Measurements from ENCODE around the gene SP2.
A peak's percentile ranks its signal among the peaks of the same experiment; 100 is the strongest.

Gene SP2

GRCh38 chr17:47949197-47949759 is 53.2 kb downstream of the SP2 start:
- peaks cover 0 to 3% (median 0%) of the 10 kb centered on the region in 3 experiments for H3K27me3 ChIP-seq (ENCODE audit: control insufficient read depth in 3 of 3, insufficient read depth in 3 of 3, low read depth in 1 of 3, low read length in 3 of 3)
- H3K9ac ChIP-seq (ENCODE audit: low read depth, low read length, poor library complexity), result no peak overlapping the region
- H3K14ac ChIP-seq (ENCODE audit: low read length), result no peak overlapping the region
- H2BK15ac ChIP-seq (ENCODE audit: low read length), result no peak overlapping the region
- H3K4me1 ChIP-seq (ENCODE audit: control insufficient read depth in 2 of 2, insufficient read depth in 1 of 2, low read depth in 1 of 2, low read length in 2 of 2), result peaks cover 6% of the 10 kb centered on the region in 2 donors
- H2AFZ ChIP-seq (ENCODE audit: low read length), result peak overlapping the region; percentile 84
- no peak overlapping the region for H3K27ac ChIP-seq (replicated peaks; ENCODE audit: low read length)
- H3K23ac ChIP-seq (ENCODE audit: low read depth, low read length, poor library complexity), result no peak overlapping the region
- no peak overlapping the region for H2BK120ac ChIP-seq (ENCODE audit: low read depth, low read length)
- H3K36me3 ChIP-seq (replicated peaks in 1 of 2; ENCODE audit: control insufficient read depth in 2 of 2, insufficient read depth in 2 of 2, low read length in 2 of 2), result peaks cover 0 to 12% of the 10 kb centered on the region in 2 donors
- H3K18ac ChIP-seq (ENCODE audit: low read length), result no peak overlapping the region
- no peaks in the 10 kb centered on the region for H3K9me3 ChIP-seq (replicated peaks in 1 of 2; ENCODE audit: control insufficient read depth in 2 of 2, insufficient read depth in 1 of 2, low read depth in 1 of 2, low read length in 2 of 2)
- peak overlapping the region in 1 of 2 donors; percentile 15 for H3K4me3 ChIP-seq (ENCODE audit: low read length in 2 of 2)
- H3K4ac ChIP-seq (ENCODE audit: low read length), result no peak overlapping the region
- H2BK5ac ChIP-seq (ENCODE audit: low read length), result no peak overlapping the region
- H3K4me2 ChIP-seq (ENCODE audit: insufficient read depth, low read length, poor library complexity, severe bottlenecking), result peak overlapping the region; percentile 27
- H4K91ac ChIP-seq (ENCODE audit: low read depth, low read length, poor library complexity), result no peak overlapping the region
- no peak overlapping the region for H2BK12ac ChIP-seq (ENCODE audit: low read length)
- H2AK5ac ChIP-seq (ENCODE audit: low read depth, low read length), result no peak overlapping the region
- WGBS, 2 donors (ENCODE audit: extremely low coverage in 2 of 2, insufficient read length in 2 of 2, insufficient replicate concordance in 1 of 2), result no CpG with 5 or more reads among the region's 22 CpGs
- no peaks in the 10 kb centered on the region for H3K79me1 ChIP-seq (ENCODE audit: low read depth, low read length)
- H4K8ac ChIP-seq (ENCODE audit: low read depth, low read length), result no peak overlapping the region
- DNase-seq (ENCODE audit: low spot score), result peak; percentile 82

- no peak for DNase-seq (ENCODE audit: low spot score)
- H3K18ac ChIP-seq (ENCODE audit: low read length), result no peak overlapping the region
- WGBS, 2 donors (ENCODE audit: extremely low coverage in 2 of 2, insufficient read length in 2 of 2, insufficient replicate concordance in 1 of 2), result no CpG with 5 or more reads among the region's 3 CpGs
These were observed 53.9 kb downstream of the SP2 start for GRCh38 chr17:47949946-47950345.

DNA sequence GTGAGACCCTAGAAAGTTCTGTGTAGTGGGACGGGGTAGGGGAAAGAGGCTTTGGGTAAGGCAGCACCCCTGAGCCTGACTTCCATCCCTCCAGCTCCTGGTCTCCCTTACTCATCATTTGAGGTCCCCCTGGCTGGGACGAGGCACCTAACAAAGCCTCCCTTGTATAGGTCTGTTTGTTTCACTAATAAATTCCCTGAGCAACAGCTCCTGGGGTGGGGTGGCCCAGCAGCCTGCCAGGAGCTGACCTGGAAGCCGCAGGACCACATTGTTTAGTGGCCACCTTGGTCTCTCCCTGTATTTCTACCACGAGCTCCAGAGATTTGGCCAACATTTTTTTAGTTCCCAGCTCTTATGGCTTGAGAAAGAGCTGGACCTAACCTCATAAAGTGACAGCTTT is 54.4 kb downstream of the SP2 start:
- Histone ChIP-seq H3K79me1 (ENCODE audit: low read depth, low read length) (no peaks in the 10 kb centered on the region), H3K27me3 (ENCODE audit: control insufficient read depth in 3 of 3, insufficient read depth in 3 of 3, low read depth in 1 of 3, low read length in 3 of 3) (peaks cover 0 to 3% (median 0%) of the 10 kb centered on the region in 3 experiments), H2BK12ac (ENCODE audit: low read length) (no peak overlapping the region), H2AK5ac (ENCODE audit: low read depth, low read length) (peak overlapping the region; percentile 73), H3K9me3 (replicated peaks in 1 of 2; ENCODE audit: control insufficient read depth in 2 of 2, insufficient read depth in 1 of 2, low read depth in 1 of 2, low read length in 2 of 2) (no peaks in the 10 kb centered on the region), H3K27ac (replicated peaks; ENCODE audit: low read length) (no peak overlapping the region), H4K8ac (ENCODE audit: low read depth, low read length) (no peak overlapping the region), H3K4ac (ENCODE audit: low read length) (no peak overlapping the region), H2BK5ac (ENCODE audit: low read length) (no peak overlapping the region), H3K4me2 (ENCODE audit: insufficient read depth, low read length, poor library complexity, severe bottlenecking) (no peak overlapping the region), H3K4me1 (ENCODE audit: control insufficient read depth in 2 of 2, insufficient read depth in 1 of 2, low read depth in 1 of 2, low read length in 2 of 2) (peaks cover 6% of the 10 kb centered on the region in 2 donors), H3K9ac (ENCODE audit: low read depth, low read length, poor library complexity) (no peak overlapping the region), H3K4me3 (ENCODE audit: low read length in 2 of 2) (no peak overlapping the region), H3K23ac (ENCODE audit: low read depth, low read length, poor library complexity) (no peak overlapping the region), H3K18ac (ENCODE audit: low read length) (no peak overlapping the region), H2BK15ac (ENCODE audit: low read length) (no peak overlapping the region), H2AFZ (ENCODE audit: low read length) (no peak overlapping the region), H3K14ac (ENCODE audit: low read length) (no peak overlapping the region), H2BK120ac (ENCODE audit: low read depth, low read length) (no peak overlapping the region), H4K91ac (ENCODE audit: low read depth, low read length, poor library complexity) (no peak overlapping the region), H3K36me3 (replicated peaks in 1 of 2; ENCODE audit: control insufficient read depth in 2 of 2, insufficient read depth in 2 of 2, low read length in 2 of 2) (peaks cover 0 to 6% of the 10 kb centered on the region in 2 donors)
- WGBS, 2 donors (ENCODE audit: extremely low coverage in 2 of 2, insufficient read length in 2 of 2, insufficient replicate concordance in 1 of 2), result no CpG with 5 or more reads among the region's 4 CpGs
- no peak for DNase-seq (ENCODE audit: low spot score)

More at GRCh38 chr17:47949946-47950345, 53.9 kb downstream of the SP2 start:
- Histone ChIP-seq H2AFZ (ENCODE audit: low read length) (peak overlapping the region; percentile 84), H3K9ac (ENCODE audit: low read depth, low read length, poor library complexity) (no peak overlapping the region), H3K4me3 (ENCODE audit: low read length in 2 of 2) (no peak overlapping the region), H4K8ac (ENCODE audit: low read depth, low read length) (no peak overlapping the region), H3K14ac (ENCODE audit: low read length) (no peak overlapping the region), H3K4me2 (ENCODE audit: insufficient read depth, low read length, poor library complexity, severe bottlenecking) (no peak overlapping the region), H2BK5ac (ENCODE audit: low read length) (no peak overlapping the region), H2BK120ac (ENCODE audit: low read depth, low read length) (no peak overlapping the region), H3K27me3 (ENCODE audit: control insufficient read depth in 3 of 3, insufficient read depth in 3 of 3, low read depth in 1 of 3, low read length in 3 of 3) (peaks cover 0 to 3% (median 0%) of the 10 kb centered on the region in 3 experiments), H2BK15ac (ENCODE audit: low read length) (no peak overlapping the region), H3K23ac (ENCODE audit: low read depth, low read length, poor library complexity) (no peak overlapping the region), H3K4ac (ENCODE audit: low read length) (no peak overlapping the region), H3K79me1 (ENCODE audit: low read depth, low read length) (no peaks in the 10 kb centered on the region), H4K91ac (ENCODE audit: low read depth, low read length, poor library complexity) (no peak overlapping the region), H3K4me1 (ENCODE audit: control insufficient read depth in 2 of 2, insufficient read depth in 1 of 2, low read depth in 1 of 2, low read length in 2 of 2) (peaks cover 6% of the 10 kb centered on the region in 2 donors), H2BK12ac (ENCODE audit: low read length) (no peak overlapping the region), H3K36me3 (replicated peaks in 1 of 2; ENCODE audit: control insufficient read depth in 2 of 2, insufficient read depth in 2 of 2, low read length in 2 of 2) (peaks cover 0 to 10% of the 10 kb centered on the region in 2 donors), H2AK5ac (ENCODE audit: low read depth, low read length) (no peak overlapping the region), H3K27ac (replicated peaks; ENCODE audit: low read length) (no peak overlapping the region), H3K9me3 (replicated peaks in 1 of 2; ENCODE audit: control insufficient read depth in 2 of 2, insufficient read depth in 1 of 2, low read depth in 1 of 2, low read length in 2 of 2) (no peaks in the 10 kb centered on the region)

GRCh38 chr17:47952171-47953021 is 56.4 kb downstream of the SP2 start:
- Histone ChIP-seq H3K9ac (ENCODE audit: low read depth, low read length, poor library complexity) (no peak overlapping the region), H3K23ac (ENCODE audit: low read depth, low read length, poor library complexity) (no peak overlapping the region), H4K8ac (ENCODE audit: low read depth, low read length) (no peak overlapping the region), H4K91ac (ENCODE audit: low read depth, low read length, poor library complexity) (no peak overlapping the region), H3K4me1 (ENCODE audit: control insufficient read depth in 2 of 2, insufficient read depth in 1 of 2, low read depth in 1 of 2, low read length in 2 of 2) (peaks cover 9 to 13% of the 10 kb centered on the region in 2 donors), H3K27me3 (ENCODE audit: control insufficient read depth in 3 of 3, insufficient read depth in 3 of 3, low read depth in 1 of 3, low read length in 3 of 3) (peaks cover 0 to 9% (median 3%) of the 10 kb centered on the region in 3 experiments), H2BK120ac (ENCODE audit: low read depth, low read length) (no peak overlapping the region), H2BK12ac (ENCODE audit: low read length) (no peak overlapping the region), H2BK5ac (ENCODE audit: low read length) (peak overlapping the region; percentile 58), H3K79me1 (ENCODE audit: low read depth, low read length) (no peaks in the 10 kb centered on the region), H3K36me3 (replicated peaks in 1 of 2; ENCODE audit: control insufficient read depth in 2 of 2, insufficient read depth in 2 of 2, low read length in 2 of 2) (no peaks in the 10 kb centered on the region), H3K27ac (replicated peaks; ENCODE audit: low read length) (no peak overlapping the region), H3K4me3 (ENCODE audit: low read length in 2 of 2) (no peak overlapping the region), H3K18ac (ENCODE audit: low read length) (no peak overlapping the region), H3K14ac (ENCODE audit: low read length) (no peak overlapping the region), H2BK15ac (ENCODE audit: low read length) (no peak overlapping the region), H3K4me2 (ENCODE audit: insufficient read depth, low read length, poor library complexity, severe bottlenecking) (no peak overlapping the region), H3K9me3 (replicated peaks in 1 of 2; ENCODE audit: control insufficient read depth in 2 of 2, insufficient read depth in 1 of 2, low read depth in 1 of 2, low read length in 2 of 2) (no peaks in the 10 kb centered on the region), H2AFZ (ENCODE audit: low read length) (no peak overlapping the region), H2AK5ac (ENCODE audit: low read depth, low read length) (peak overlapping the region; percentile 13), H3K4ac (ENCODE audit: low read length) (no peak overlapping the region)
- no peak for DNase-seq (ENCODE audit: low spot score)
- no CpG with 5 or more reads among the region's 12 CpGs for WGBS, 2 donors (ENCODE audit: extremely low coverage in 2 of 2, insufficient read length in 2 of 2, insufficient replicate concordance in 1 of 2)
